Mesendoderm (in vitro differentiated cells): ENCODE data around the gene KLHL18.
"Not testable (repeated sequence)": the region's sequence is repeated elsewhere in the genome, so short reads cannot be mapped to it uniquely, and the experiment has no call there.

Source experiments
- DNase-seq: peaks from one replicate; pipeline ENCODE4 v3.0.0; 2013
- H2AK5ac ChIP-seq: 2 replicates; pipeline ENCODE4 v1.6.1; 2013; ENCODE audit warnings: low read length, inconsistent platforms
- H2BK120ac ChIP-seq: 2 replicates; pipeline ENCODE4 v1.6.1; 2013; ENCODE audit warnings: low read depth, mild to moderate bottlenecking, low read length, moderate library complexity, mixed read lengths
- H2BK15ac ChIP-seq: replicated peaks from 2 replicates; pipeline ENCODE4 v1.6.1; 2013; ENCODE audit warnings: low read depth, mild to moderate bottlenecking, moderate library complexity
- H2BK5ac ChIP-seq: 2 replicates; pipeline ENCODE4 v1.6.1; 2013; ENCODE audit warnings: low read length, inconsistent platforms
- H3K18ac ChIP-seq: 2 replicates; pipeline ENCODE4 v1.6.1; 2013; ENCODE audit warnings: mild to moderate bottlenecking, low read length, mixed read lengths
- H3K23ac ChIP-seq: one replicate; pipeline ENCODE4 v1.6.1; 2013; ENCODE audit warnings: low read length
- H3K27ac ChIP-seq: 2 replicates; pipeline ENCODE4 v1.5.1; 2013; ENCODE audit warnings: low read depth, mild to moderate bottlenecking, inconsistent platforms, low read length, moderate library complexity
- H3K27me3 ChIP-seq: 2 replicates; pipeline ENCODE4 v1.6.1; 2013; ENCODE audit warnings: low read length, control low read depth, mild to moderate bottlenecking, inconsistent platforms; ENCODE audit not compliant: insufficient read depth, poor library complexity
- H3K36me3 ChIP-seq: 2 replicates; pipeline ENCODE4 v1.6.1; 2013; ENCODE audit warnings: low read length, inconsistent platforms; ENCODE audit not compliant: control insufficient read depth, insufficient read depth
- H3K4ac ChIP-seq: one replicate; pipeline ENCODE4 v1.6.1; 2013; ENCODE audit warnings: low read depth, mild to moderate bottlenecking, low read length, moderate library complexity
- H3K4me1 ChIP-seq: 2 replicates; pipeline ENCODE4 v1.6.1; 2013; ENCODE audit warnings: low read depth, low read length, inconsistent platforms; ENCODE audit not compliant: control insufficient read depth
- H3K4me2 ChIP-seq: 2 replicates; pipeline ENCODE4 v1.6.1; 2013; ENCODE audit warnings: low read length
- H3K4me3 ChIP-seq: 2 replicates; pipeline ENCODE4 v1.5.1; 2013; ENCODE audit warnings: mild to moderate bottlenecking, low read length
- H3K56ac ChIP-seq: one replicate; pipeline ENCODE4 v1.6.1; 2013; ENCODE audit warnings: low read length
- H3K79me1 ChIP-seq: 2 replicates; pipeline ENCODE4 v1.6.1; 2013; ENCODE audit warnings: low read length, inconsistent platforms
- H3K79me2 ChIP-seq: 2 replicates; pipeline ENCODE4 v1.6.1; 2013; ENCODE audit warnings: mild to moderate bottlenecking, low read length; ENCODE audit not compliant: control insufficient read depth, insufficient read depth
- H3K9ac ChIP-seq: 2 replicates; pipeline ENCODE4 v1.6.1; 2013; ENCODE audit warnings: low read length, inconsistent platforms
- H4K5ac ChIP-seq: one replicate; pipeline ENCODE4 v1.6.1; 2013; ENCODE audit warnings: low read length
- H4K8ac ChIP-seq: one replicate; pipeline ENCODE4 v1.6.1; 2013; ENCODE audit warnings: low read depth, mild to moderate bottlenecking, control low read depth, low read length, moderate library complexity
- WGBS: extraction: QIAGEN DNeasy Blood & Tissue Kit; methylation state at CpG from one replicate; pipeline ENCODE4 v1.1.7; 2013; ENCODE audit warnings: low lambda C conversion rate, missing lambda C conversion rate; ENCODE audit not compliant: insufficient coverage; ENCODE audit errors: extremely low coverage; 5-methylcytosine and 5-hydroxymethylcytosine counted together

KLHL18 gene

GRCh38 chr3:47291754-47292420 is 9.1 kb downstream of the KLHL18 start:
- H3K18ac ChIP-seq, H2BK15ac ChIP-seq, H3K56ac ChIP-seq, H3K4ac ChIP-seq, H2AK5ac ChIP-seq, H3K27ac ChIP-seq, H3K4me2 ChIP-seq, H3K4me3 ChIP-seq, H3K4me1 ChIP-seq, H2BK120ac ChIP-seq, H3K9ac ChIP-seq, H2BK5ac ChIP-seq, H4K8ac ChIP-seq, H3K23ac ChIP-seq, H3K36me3 ChIP-seq, H4K5ac ChIP-seq, H3K27me3 ChIP-seq, DNase-seq: not testable (repeated sequence)
- WGBS: no CpG with 5 or more reads among the region's 9 CpGs
- Histone ChIP-seq H3K79me2 (peaks cover 31% of the 10 kb centered on the region), H3K79me1 (peaks cover 37% of the 10 kb centered on the region)

- H4K5ac ChIP-seq: no peak overlapping the region
- no peak overlapping the region for H3K18ac ChIP-seq
- no CpG with 5 or more reads among the region's 2 CpGs for WGBS
- H3K36me3 ChIP-seq: peaks cover 4% of the 10 kb centered on the region
- no peak overlapping the region for H2BK120ac ChIP-seq
- H4K8ac ChIP-seq: no peak overlapping the region
- no peak overlapping the region for H3K9ac ChIP-seq
- peaks cover 26% of the 10 kb centered on the region for H3K79me2 ChIP-seq
- no peak overlapping the region for H3K4me3 ChIP-seq
- no peak overlapping the region for H3K56ac ChIP-seq
- H2BK5ac ChIP-seq: no peak overlapping the region
- H3K27me3 ChIP-seq: no peaks in the 10 kb centered on the region
- H3K4ac ChIP-seq: no peak overlapping the region
- H3K27ac ChIP-seq: no peak overlapping the region
- DNase-seq: no peak
- H3K23ac ChIP-seq: no peak overlapping the region
- H3K4me1 ChIP-seq: peaks cover 2% of the 10 kb centered on the region
- H2AK5ac ChIP-seq: no peak overlapping the region
- no peak overlapping the region for H3K4me2 ChIP-seq
- no peak overlapping the region for H2BK15ac ChIP-seq
- H3K79me1 ChIP-seq: peaks cover 34% of the 10 kb centered on the region
These were observed 11.1 kb downstream of the KLHL18 start for GRCh38 chr3:47293822-47294221.

- Histone ChIP-seq H3K36me3 (peaks cover 4% of the 10 kb centered on the region), H3K79me2 (peaks cover 25% of the 10 kb centered on the region), H3K4me3 (no peak overlapping the region), H4K8ac (no peak overlapping the region), H3K23ac (no peak overlapping the region), H4K5ac (no peak overlapping the region), H2AK5ac (no peak overlapping the region), H3K4ac (no peak overlapping the region), H3K18ac (no peak overlapping the region), H2BK15ac (no peak overlapping the region), H3K4me1 (peaks cover 2% of the 10 kb centered on the region), H2BK5ac (no peak overlapping the region), H3K79me1 (peaks cover 30% of the 10 kb centered on the region), H3K9ac (no peak overlapping the region), H3K56ac (no peak overlapping the region), H3K4me2 (no peak overlapping the region), H3K27ac (no peak overlapping the region), H2BK120ac (no peak overlapping the region), H3K27me3 (no peaks in the 10 kb centered on the region)
- DNase-seq: no peak
- WGBS: no CpG with 5 or more reads among the region's 3 CpGs
These were observed 11.6 kb downstream of the KLHL18 start for GRCh38 chr3:47294392-47294791.

- H3K79me1 ChIP-seq: peaks cover 28% of the 10 kb centered on the region
- no peak overlapping the region for H3K27ac ChIP-seq
- no peak overlapping the region for H2AK5ac ChIP-seq
- no peak overlapping the region for H2BK120ac ChIP-seq
- DNase-seq: no peak
- no peak overlapping the region for H3K4ac ChIP-seq
- H4K8ac ChIP-seq: no peak overlapping the region
- no peaks in the 10 kb centered on the region for H3K27me3 ChIP-seq
- no peak overlapping the region for H4K5ac ChIP-seq
- no peak overlapping the region for H3K18ac ChIP-seq
- peaks cover 2% of the 10 kb centered on the region for H3K4me1 ChIP-seq
- H3K79me2 ChIP-seq: peaks cover 22% of the 10 kb centered on the region
- no peak overlapping the region for H3K4me2 ChIP-seq
- no peak overlapping the region for H3K23ac ChIP-seq
- no CpG with 5 or more reads among the region's 2 CpGs for WGBS
- H2BK5ac ChIP-seq: no peak overlapping the region
- H3K4me3 ChIP-seq: no peak overlapping the region
- H2BK15ac ChIP-seq: no peak overlapping the region
- no peak overlapping the region for H3K9ac ChIP-seq
- no peak overlapping the region for H3K56ac ChIP-seq
- H3K36me3 ChIP-seq: peaks cover 3% of the 10 kb centered on the region
These were observed 12.6 kb downstream of the KLHL18 start for GRCh38 chr3:47295322-47295721.

DNA sequence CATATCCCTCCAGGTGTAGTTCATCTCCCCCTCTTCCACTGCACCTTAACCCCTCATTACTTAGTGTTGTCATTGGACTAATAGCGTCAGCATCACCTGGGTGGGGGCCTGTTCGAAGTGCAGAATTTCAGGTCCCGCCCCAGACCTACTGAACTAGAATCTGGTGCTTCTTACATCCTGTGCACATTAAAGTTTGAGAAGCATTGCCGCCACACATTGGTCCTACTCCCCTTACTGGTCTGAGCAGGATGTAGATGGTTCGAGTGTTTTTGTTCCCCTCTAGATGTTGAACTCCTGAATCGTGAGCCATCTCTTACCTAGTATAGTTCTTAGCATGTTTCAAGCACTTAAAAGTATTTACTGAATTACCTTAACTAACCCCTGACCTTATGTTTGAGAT is 13.2 kb downstream of the KLHL18 start:
- DNase-seq: no peak
- Histone ChIP-seq H3K23ac (no peak overlapping the region), H3K27me3 (no peaks in the 10 kb centered on the region), H3K79me1 (peaks cover 28% of the 10 kb centered on the region), H3K9ac (no peak overlapping the region), H3K27ac (no peak overlapping the region), H3K56ac (no peak overlapping the region), H3K79me2 (peaks cover 20% of the 10 kb centered on the region), H3K4ac (no peak overlapping the region), H2BK5ac (no peak overlapping the region), H2BK120ac (no peak overlapping the region), H4K8ac (no peak overlapping the region), H3K4me3 (no peak overlapping the region), H3K18ac (no peak overlapping the region), H2BK15ac (no peak overlapping the region), H4K5ac (no peak overlapping the region), H3K4me1 (peaks cover 2% of the 10 kb centered on the region), H3K36me3 (peaks cover 3% of the 10 kb centered on the region), H3K4me2 (no peak overlapping the region), H2AK5ac (no peak overlapping the region)
- no CpG with 5 or more reads among the region's 6 CpGs for WGBS
